ENCODE data around the gene FIGLA.

DNA sequence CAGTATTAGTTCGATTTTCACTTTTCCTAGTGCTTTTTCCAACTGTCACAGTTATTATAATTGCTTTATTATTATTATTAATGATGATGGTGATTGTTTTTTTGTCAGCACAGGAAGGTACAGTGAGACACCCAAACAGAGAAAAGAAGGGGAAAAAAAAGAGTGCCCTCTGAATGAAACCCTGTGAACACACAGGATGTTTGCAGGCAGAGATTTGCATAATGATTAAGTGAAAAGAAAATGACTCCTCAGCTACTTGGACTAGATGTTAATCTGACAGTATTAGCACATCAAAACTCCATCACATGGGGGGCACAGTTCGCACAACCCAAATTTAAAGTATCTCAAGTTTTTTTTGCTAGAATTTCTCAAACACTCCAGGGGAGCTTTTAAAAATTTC lies 55.4 kb downstream of the FIGLA start:
- TF ChIP-seq RNF2 (IDR thresholded peaks at IDR 0.05; ENCODE audit: borderline replicate concordance, low read depth, low read length, missing control alignments, poor library complexity, severe bottlenecking) = no peak
- TF ChIP-seq CTCF (IDR thresholded peaks at IDR 0.05; ENCODE audit: control extremely low read depth in 1 of 3, insufficient read depth in 1 of 3, low read depth in 1 of 3, low read length in 3 of 3) = no peak
